ENCODE data around the gene IRF6. TPM values are rescaled to one million over a fixed set of nuclear protein-coding genes. Genes with fewer than 3 reads are reported as not detected.
A peak's percentile ranks its signal among the peaks of the same experiment; 100 is the strongest.

Gene IRF6
- total RNA-seq, 1 donor from 2014 or later = 21.2 TPM

- FAIRE-seq = no peak
- no peak overlapping the region for H3K9ac ChIP-seq (ENCODE audit: low read length)
- H3K4me2 ChIP-seq (ENCODE audit: low read length) = peak overlapping the region; percentile 33
- Mint-ChIP-seq H3K27ac (ENCODE audit: unreplicated experiment) (peak overlapping the region; percentile 71), H3K9me3 (ENCODE audit: unreplicated experiment) (peaks cover 4% of the 10 kb centered on the region), H3K4me3 (ENCODE audit: unreplicated experiment) (no peak overlapping the region), H3K36me3 (ENCODE audit: low read depth, unreplicated experiment) (no peaks in the 10 kb centered on the region), H3K27me3 (ENCODE audit: low read depth, unreplicated experiment) (peaks cover 27% of the 10 kb centered on the region), H3K4me1 (ENCODE audit: low read depth, unreplicated experiment) (no peaks in the 10 kb centered on the region)
- H3K27ac ChIP-seq (ENCODE audit: low read depth, low read length) = peak overlapping the region; percentile 3
- H3K4me1 ChIP-seq (ENCODE audit: insufficient read depth, low read length) = peaks cover 16% of the 10 kb centered on the region
- H3K36me3 ChIP-seq (ENCODE audit: insufficient read depth, low read length) = no peaks in the 10 kb centered on the region
- H3K27me3 ChIP-seq (ENCODE audit: insufficient read depth, low read length) = no peaks in the 10 kb centered on the region
- H3K4me3 ChIP-seq (ENCODE audit: insufficient read depth, low read depth, low read length) = no peak overlapping the region
- TF ChIP-seq EZH2 (IDR thresholded peaks at IDR 0.05; ENCODE audit: insufficient read depth, low read length) = no peak
- TF ChIP-seq CTCF (IDR thresholded peaks at IDR 0.05; ENCODE audit: insufficient read depth, low read depth, low read length) = no peak
- no peak overlapping the region for H2AFZ ChIP-seq (ENCODE audit: low read depth, low read length)
- H3K9me3 ChIP-seq (ENCODE audit: insufficient read depth, low read depth, low read length) = no peaks in the 10 kb centered on the region
- DNase-seq (ENCODE audit: low read depth) = peak; percentile 10
- no peaks in the 10 kb centered on the region for H4K20me1 ChIP-seq (ENCODE audit: insufficient read depth, low read length)
- no peaks in the 10 kb centered on the region for H3K79me2 ChIP-seq (ENCODE audit: insufficient read depth, low read length)
Measured at GRCh38 chr1:209742409-209743144, 63.4 kb downstream of the IRF6 start.

- H3K36me3 Mint-ChIP-seq (ENCODE audit: low read depth, unreplicated experiment) = no peaks in the 10 kb centered on the region
- TF ChIP-seq EZH2 (IDR thresholded peaks at IDR 0.05; ENCODE audit: insufficient read depth, low read length) (no peak), CTCF (IDR thresholded peaks at IDR 0.05; ENCODE audit: insufficient read depth, low read depth, low read length) (no peak)
- H3K9me3 Mint-ChIP-seq (ENCODE audit: unreplicated experiment) = peaks cover 4% of the 10 kb centered on the region
- Histone ChIP-seq H3K79me2 (ENCODE audit: insufficient read depth, low read length) (no peaks in the 10 kb centered on the region), H3K27me3 (ENCODE audit: insufficient read depth, low read length) (peaks cover 4% of the 10 kb centered on the region), H3K4me1 (ENCODE audit: insufficient read depth, low read length) (peaks cover 16% of the 10 kb centered on the region), H3K9me3 (ENCODE audit: insufficient read depth, low read depth, low read length) (no peaks in the 10 kb centered on the region), H3K9ac (ENCODE audit: low read length) (no peak overlapping the region), H3K27ac (ENCODE audit: low read depth, low read length) (no peak overlapping the region), H3K4me3 (ENCODE audit: insufficient read depth, low read depth, low read length) (no peak overlapping the region), H3K36me3 (ENCODE audit: insufficient read depth, low read length) (no peaks in the 10 kb centered on the region), H3K4me2 (ENCODE audit: low read length) (no peak overlapping the region), H2AFZ (ENCODE audit: low read depth, low read length) (no peak overlapping the region), H4K20me1 (ENCODE audit: insufficient read depth, low read length) (no peaks in the 10 kb centered on the region)
- no peak overlapping the region for H3K4me3 Mint-ChIP-seq (ENCODE audit: unreplicated experiment)
- H3K4me1 Mint-ChIP-seq (ENCODE audit: low read depth, unreplicated experiment) = no peaks in the 10 kb centered on the region
- peaks cover 31% of the 10 kb centered on the region for H3K27me3 Mint-ChIP-seq (ENCODE audit: low read depth, unreplicated experiment)
- DNase-seq (ENCODE audit: low read depth) = no peak
- FAIRE-seq = no peak
- no peak overlapping the region for H3K27ac Mint-ChIP-seq (ENCODE audit: unreplicated experiment)
Measured at GRCh38 chr1:209741889-209742288, 64.1 kb downstream of the IRF6 start.

- Histone ChIP-seq H3K79me2 (ENCODE audit: insufficient read depth, low read length) (no peaks in the 10 kb centered on the region), H2AFZ (ENCODE audit: low read depth, low read length) (no peak overlapping the region), H3K36me3 (ENCODE audit: insufficient read depth, low read length) (no peaks in the 10 kb centered on the region), H4K20me1 (ENCODE audit: insufficient read depth, low read length) (no peaks in the 10 kb centered on the region), H3K9ac (ENCODE audit: low read length) (no peak overlapping the region), H3K4me1 (ENCODE audit: insufficient read depth, low read length) (peaks cover 16% of the 10 kb centered on the region), H3K9me3 (ENCODE audit: insufficient read depth, low read depth, low read length) (no peaks in the 10 kb centered on the region), H3K4me2 (ENCODE audit: low read length) (no peak overlapping the region), H3K27ac (ENCODE audit: low read depth, low read length) (no peak overlapping the region), H3K4me3 (ENCODE audit: insufficient read depth, low read depth, low read length) (no peak overlapping the region), H3K27me3 (ENCODE audit: insufficient read depth, low read length) (peaks cover 5% of the 10 kb centered on the region)
- Mint-ChIP-seq H3K27me3 (ENCODE audit: low read depth, unreplicated experiment) (peaks cover 38% of the 10 kb centered on the region), H3K4me3 (ENCODE audit: unreplicated experiment) (no peak overlapping the region), H3K9me3 (ENCODE audit: unreplicated experiment) (peaks cover 4% of the 10 kb centered on the region), H3K27ac (ENCODE audit: unreplicated experiment) (no peak overlapping the region), H3K36me3 (ENCODE audit: low read depth, unreplicated experiment) (no peaks in the 10 kb centered on the region), H3K4me1 (ENCODE audit: low read depth, unreplicated experiment) (no peaks in the 10 kb centered on the region)
- DNase-seq (ENCODE audit: low read depth) (no peak), FAIRE-seq (no peak)
- no peak for TF ChIP-seq EZH2 (IDR thresholded peaks at IDR 0.05; ENCODE audit: insufficient read depth, low read length)
- no peak for TF ChIP-seq CTCF (IDR thresholded peaks at IDR 0.05; ENCODE audit: insufficient read depth, low read depth, low read length)
Measured at GRCh38 chr1:209741193-209741592, 64.7 kb downstream of the IRF6 start.
